ENCODE results near the gene ANKMY1.
"Not testable (repeated sequence)": the region's sequence is repeated elsewhere in the genome, so short reads cannot be mapped to it uniquely, and the experiment has no call there.

The ANKMY1 gene

GRCh38 chr2:240567137-240567871, 9.5 kb upstream of the ANKMY1 start:
- no peak for DNase-seq

GRCh38 chr2:240566203-240567136, 8.7 kb upstream of the ANKMY1 start:
- peak; percentile 93 for DNase-seq

GRCh38 chr2:240565333-240566202, 7.8 kb upstream of the ANKMY1 start:
- peak; percentile 98 for DNase-seq

- DNase-seq, result peak; percentile 72
Measured at GRCh38 chr2:240564561-240565332, 7.0 kb upstream of the ANKMY1 start.

GRCh38 chr2:240563951-240564560, 6.3 kb upstream of the ANKMY1 start:
- DNase-seq, result no peak

- DNase-seq, result not testable (repeated sequence)
Measured at GRCh38 chr2:240563231-240563630, 5.4 kb upstream of the ANKMY1 start.

GRCh38 chr2:240561325-240561971, 3.7 kb upstream of the ANKMY1 start:
- DNase-seq, result no peak

- peak; percentile 97 for DNase-seq
Measured at GRCh38 chr2:240560480-240561324, 2.9 kb upstream of the ANKMY1 start.

- peak; percentile 90 for DNase-seq
Measured at GRCh38 chr2:240560084-240560479, 2.3 kb upstream of the ANKMY1 start, which contains the start of gene DUSP28. TSS of gene DUSP28 (plus strand) at chr2:240560357. CDS start at chr2:240560685, 328 bp downstream.

- DNase-seq, result peak; percentile 27
Measured at GRCh38 chr2:240559286-240559685, 1.5 kb upstream of the ANKMY1 start.

- DNase-seq, result no peak
Measured at GRCh38 chr2:240558236-240558761, 511 bp upstream of the ANKMY1 start.

- no peak for DNase-seq
Measured at GRCh38 chr2:240557101-240557751, 562 bp downstream of the ANKMY1 start.

- peak; percentile 74 for DNase-seq
Measured at GRCh38 chr2:240556553-240557100, 1.2 kb downstream of the ANKMY1 start.

- DNase-seq, result no peak
Measured at GRCh38 chr2:240555541-240556250, 2.1 kb downstream of the ANKMY1 start.

GRCh38 chr2:240554767-240555493, 2.9 kb downstream of the ANKMY1 start:
- DNase-seq, result no peak

GRCh38 chr2:240553956-240554480, 3.8 kb downstream of the ANKMY1 start:
- DNase-seq, result no peak

- DNase-seq, result no peak
Measured at GRCh38 chr2:240551811-240552210, 6.0 kb downstream of the ANKMY1 start.
